GM18526 (cell line): ENCODE results near the gene PIK3AP1.

Source experiments
- POLR2A ChIP-seq: IDR thresholded peaks from 3 replicates; pipeline ENCODE4 v1.6.1; 2011; ENCODE audit not compliant: insufficient read length; ENCODE audit errors: extremely low read depth

PIK3AP1 gene

GRCh38 chr10:96743988-96744585 is 23.8 kb upstream of the PIK3AP1 start:
- TF ChIP-seq POLR2A: no peak

GRCh38 chr10:96740579-96741281 is 20.4 kb upstream of the PIK3AP1 start:
- no peak for TF ChIP-seq POLR2A

- TF ChIP-seq POLR2A: no peak
Measured at GRCh38 chr10:96740141-96740540, 19.8 kb upstream of the PIK3AP1 start.

- no peak for TF ChIP-seq POLR2A
Measured at GRCh38 chr10:96724621-96725020, 4.3 kb upstream of the PIK3AP1 start.

- TF ChIP-seq POLR2A: no peak
Measured at GRCh38 chr10:96721207-96721572, 876 bp upstream of the PIK3AP1 start.

- no peak for TF ChIP-seq POLR2A
Measured at GRCh38 chr10:96719850-96720421, 378 bp downstream of the PIK3AP1 start.

- no peak for TF ChIP-seq POLR2A
Measured at GRCh38 chr10:96719200-96719599, 1.1 kb downstream of the PIK3AP1 start.

- TF ChIP-seq POLR2A: no peak
Measured at GRCh38 chr10:96718304-96718990, 1.9 kb downstream of the PIK3AP1 start.

- TF ChIP-seq POLR2A: no peak
Measured at GRCh38 chr10:96716390-96716789, 3.9 kb downstream of the PIK3AP1 start.

- TF ChIP-seq POLR2A: no peak
Measured at GRCh38 chr10:96714746-96715255, 5.5 kb downstream of the PIK3AP1 start.

GRCh38 chr10:96714031-96714590 is 6.2 kb downstream of the PIK3AP1 start:
- no peak for TF ChIP-seq POLR2A

- no peak for TF ChIP-seq POLR2A
Measured at GRCh38 chr10:96712662-96713271, 7.5 kb downstream of the PIK3AP1 start.

- TF ChIP-seq POLR2A: no peak
Measured at GRCh38 chr10:96711048-96711728, 9.1 kb downstream of the PIK3AP1 start.

GRCh38 chr10:96709525-96709924 is 10.8 kb downstream of the PIK3AP1 start:
- TF ChIP-seq POLR2A: no peak
